Vagina (tissue), 2 donors: ENCODE results near the gene ZNF518B.

ENCODE experiments used
- POLR2A ChIP-seq, 2 donors: fragments of 450-650 bp; IDR thresholded peaks; one replicate each; pipeline ENCODE4 v1.6.1; 2017; ENCODE audit warnings: antibody characterized with exemption in 2 of 2, mild to moderate bottlenecking in 2 of 2, moderate library complexity in 2 of 2
- POLR2AphosphoS5 ChIP-seq, 2 donors: sonication (generic); formaldehyde crosslinking; IDR thresholded peaks; one replicate each; pipeline ENCODE4 v1.9.0; 2017; ENCODE audit warnings: antibody characterized with exemption in 2 of 2, mild to moderate bottlenecking in 2 of 2, low read depth in 1 of 2; ENCODE audit not compliant: insufficient read depth in 1 of 2
- TF ChIP-seq, protein P1 (sequence below), 3 experiments: fragments of 450-650 bp in 2 of 3; fragments of 200-600 bp in 1 of 3; sonication (generic) in 1 of 3; IDR thresholded peaks; one replicate each; pipeline ENCODE4 v1.5.1; 2017 to 2019; ENCODE audit warnings: antibody characterized with exemption in 3 of 3, mild to moderate bottlenecking in 2 of 3, moderate library complexity in 2 of 3

DNA sequence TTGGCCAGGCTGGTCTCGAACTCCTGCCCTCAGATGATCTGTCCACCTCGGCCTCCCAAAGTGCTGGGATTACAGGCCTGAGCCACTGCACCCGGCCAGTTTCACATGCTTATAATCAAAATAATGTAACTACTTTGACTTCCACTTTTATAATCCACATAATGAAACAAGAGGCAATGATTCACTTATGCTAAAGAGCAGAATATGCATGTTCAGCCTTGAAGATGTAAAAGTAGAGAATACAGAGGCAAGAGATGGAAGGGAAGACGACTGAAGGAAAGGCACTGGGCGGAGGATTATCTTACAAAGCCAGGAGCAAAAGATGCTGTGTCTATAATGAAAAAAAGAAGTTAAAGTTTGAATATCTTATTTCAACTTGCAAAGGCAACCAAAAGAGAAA, 13.3 kb upstream of the ZNF518B start:
- TF ChIP-seq, protein P1, sequence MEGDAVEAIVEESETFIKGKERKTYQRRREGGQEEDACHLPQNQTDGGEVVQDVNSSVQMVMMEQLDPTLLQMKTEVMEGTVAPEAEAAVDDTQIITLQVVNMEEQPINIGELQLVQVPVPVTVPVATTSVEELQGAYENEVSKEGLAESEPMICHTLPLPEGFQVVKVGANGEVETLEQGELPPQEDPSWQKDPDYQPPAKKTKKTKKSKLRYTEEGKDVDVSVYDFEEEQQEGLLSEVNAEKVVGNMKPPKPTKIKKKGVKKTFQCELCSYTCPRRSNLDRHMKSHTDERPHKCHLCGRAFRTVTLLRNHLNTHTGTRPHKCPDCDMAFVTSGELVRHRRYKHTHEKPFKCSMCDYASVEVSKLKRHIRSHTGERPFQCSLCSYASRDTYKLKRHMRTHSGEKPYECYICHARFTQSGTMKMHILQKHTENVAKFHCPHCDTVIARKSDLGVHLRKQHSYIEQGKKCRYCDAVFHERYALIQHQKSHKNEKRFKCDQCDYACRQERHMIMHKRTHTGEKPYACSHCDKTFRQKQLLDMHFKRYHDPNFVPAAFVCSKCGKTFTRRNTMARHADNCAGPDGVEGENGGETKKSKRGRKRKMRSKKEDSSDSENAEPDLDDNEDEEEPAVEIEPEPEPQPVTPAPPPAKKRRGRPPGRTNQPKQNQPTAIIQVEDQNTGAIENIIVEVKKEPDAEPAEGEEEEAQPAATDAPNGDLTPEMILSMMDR (IDR thresholded peaks at IDR 0.05), result no peak
- no peak for TF ChIP-seq POLR2AphosphoS5 (IDR thresholded peaks at IDR 0.05; ENCODE audit: insufficient read depth in 1 of 2, low read depth in 1 of 2)
- no peak for TF ChIP-seq POLR2A (IDR thresholded peaks at IDR 0.05)
